GM04503 (cell line): ENCODE results near the gene CELF2.

Experiments
- DNase-seq: peaks from one replicate; pipeline ENCODE4 v3.0.0-alpha.2; 2012; ENCODE audit warnings: low read depth

CELF2 gene

DNA sequence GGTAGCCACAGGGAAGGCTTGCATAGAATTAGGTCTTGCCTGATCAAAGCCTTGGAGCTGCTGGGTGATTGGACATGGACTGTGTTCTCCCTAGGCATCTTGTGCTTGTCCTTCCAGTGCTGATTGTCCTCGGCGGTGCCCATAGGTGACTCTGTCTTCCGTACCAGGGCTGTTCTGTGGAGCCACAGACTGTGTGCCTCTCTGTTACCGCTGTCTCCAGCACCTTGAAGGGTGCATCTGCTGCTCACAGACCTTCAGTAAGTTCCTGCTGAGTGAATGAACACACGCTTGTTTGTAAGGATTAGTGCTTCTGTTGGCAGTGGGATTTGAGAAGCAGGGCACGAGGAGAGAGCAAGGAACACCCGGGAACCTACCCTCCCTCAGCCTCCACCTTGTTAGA is 116.7 kb downstream of the CELF2 start:
- no peak for DNase-seq

DNA sequence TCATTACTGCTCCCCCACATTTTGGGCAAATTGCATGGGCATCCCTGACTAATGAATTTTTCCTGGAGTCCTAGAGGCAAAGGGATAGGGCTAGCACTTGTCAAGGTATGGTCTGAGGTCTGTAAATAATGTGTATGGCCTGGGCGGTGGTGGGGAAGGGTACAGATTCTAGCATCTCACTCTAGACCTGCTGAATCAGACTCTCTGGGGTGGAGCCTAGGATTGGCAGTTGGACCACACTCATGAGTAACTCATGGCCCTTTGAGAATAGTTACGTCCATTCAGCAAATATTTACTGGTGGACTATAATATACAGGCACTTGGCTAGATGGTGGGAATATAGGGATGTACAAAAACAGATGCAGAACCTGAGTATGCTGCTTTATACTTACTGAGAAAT is 118.0 kb downstream of the CELF2 start:
- no peak for DNase-seq

DNA sequence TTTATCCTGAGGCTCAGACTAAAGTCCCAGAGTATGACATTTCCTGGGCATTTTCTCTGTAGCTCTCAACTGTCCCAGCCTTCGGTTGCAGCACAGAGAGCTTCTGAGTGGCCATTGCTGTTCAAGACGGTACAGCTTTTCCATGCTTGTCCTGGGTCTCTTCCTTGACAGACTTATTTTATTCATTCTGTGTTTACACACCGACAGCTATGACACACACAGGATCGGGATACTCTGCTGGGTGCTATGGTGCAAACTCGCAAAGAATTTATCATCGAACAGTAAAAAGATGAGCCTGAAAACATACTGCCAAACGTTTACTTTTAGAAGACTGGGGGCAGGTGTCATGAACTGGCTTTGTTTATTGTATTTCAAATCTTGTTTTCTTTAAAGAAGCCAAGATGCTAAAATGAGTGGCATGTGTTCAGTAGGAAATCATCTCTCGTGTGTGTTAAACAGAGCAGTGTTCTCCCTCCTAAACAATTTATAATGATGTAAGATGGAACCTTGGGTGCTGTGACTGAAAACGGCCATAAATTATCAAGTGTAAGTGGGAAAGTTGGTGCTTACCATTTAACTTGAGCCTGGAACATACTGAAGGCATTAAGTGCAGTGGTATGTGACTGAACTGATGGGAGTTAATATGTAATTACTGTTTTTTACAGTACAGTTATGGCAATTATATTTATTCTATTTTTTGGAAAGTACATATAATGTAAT is 120.8 kb downstream of the CELF2 start:
- no peak for DNase-seq

DNA sequence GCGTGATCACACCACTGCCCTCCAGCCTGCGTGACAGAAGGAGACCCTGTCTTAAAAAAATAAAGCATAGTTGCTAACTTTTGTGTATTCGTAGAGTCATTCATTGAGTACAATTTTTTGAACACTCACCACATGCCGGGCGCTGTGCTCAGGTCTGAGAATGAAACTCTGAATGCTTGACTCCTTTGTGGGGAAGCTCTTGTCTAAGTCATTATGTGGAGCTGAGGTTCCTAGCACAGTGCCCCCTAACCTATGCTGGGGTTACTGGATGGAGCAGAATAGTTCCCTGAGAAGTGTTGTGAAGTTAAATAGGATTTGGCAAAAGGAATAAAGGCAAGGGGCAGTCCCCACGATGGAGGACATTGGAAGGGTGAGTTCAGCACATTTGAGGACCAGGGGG is 123.3 kb downstream of the CELF2 start:
- no peak for DNase-seq

DNA sequence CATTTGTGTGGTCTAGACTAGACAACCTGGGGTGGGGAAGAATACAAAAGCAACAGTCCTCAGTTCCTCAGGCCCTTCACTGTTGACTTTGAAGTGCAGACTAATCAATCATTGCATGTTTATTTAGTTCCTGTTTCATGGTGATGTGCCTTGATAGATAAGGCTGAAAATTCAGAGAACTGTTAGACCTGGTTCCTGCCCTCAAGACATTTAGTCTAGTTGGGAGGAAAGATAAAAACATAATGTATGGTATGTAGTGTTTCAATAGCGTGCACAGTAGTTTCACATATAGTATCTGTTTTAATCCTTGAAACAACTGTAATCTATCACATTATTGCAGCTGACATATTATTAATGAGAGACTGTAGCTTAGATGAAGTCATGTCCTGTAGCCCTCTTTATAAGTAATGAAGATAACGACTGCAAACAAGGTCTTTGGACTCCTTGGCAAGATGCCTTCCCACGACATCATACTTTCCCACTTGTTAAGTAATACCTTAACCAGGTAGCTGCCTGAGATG is 124.0 kb downstream of the CELF2 start:
- DNase-seq = no peak

DNA sequence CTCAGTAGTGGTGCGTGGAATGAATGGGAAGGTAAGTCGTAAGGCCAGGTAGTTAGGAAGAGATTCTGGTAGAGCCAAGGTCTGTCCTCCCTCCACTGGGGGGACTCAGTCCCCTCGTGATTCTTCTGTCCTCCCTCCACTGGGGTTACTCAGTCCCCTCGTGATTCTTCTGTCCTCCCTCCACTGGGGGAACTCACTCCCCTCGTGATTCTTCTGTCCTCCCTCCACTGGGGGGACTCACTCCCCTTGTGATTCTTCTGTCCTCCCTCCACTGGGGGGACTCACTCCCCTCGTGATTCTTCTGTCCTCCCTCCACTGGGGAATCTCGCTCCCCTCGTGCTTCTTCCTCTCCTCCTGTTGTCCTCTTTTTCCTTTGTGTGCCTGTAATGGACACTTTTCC is 125.1 kb downstream of the CELF2 start:
- no peak for DNase-seq

DNA sequence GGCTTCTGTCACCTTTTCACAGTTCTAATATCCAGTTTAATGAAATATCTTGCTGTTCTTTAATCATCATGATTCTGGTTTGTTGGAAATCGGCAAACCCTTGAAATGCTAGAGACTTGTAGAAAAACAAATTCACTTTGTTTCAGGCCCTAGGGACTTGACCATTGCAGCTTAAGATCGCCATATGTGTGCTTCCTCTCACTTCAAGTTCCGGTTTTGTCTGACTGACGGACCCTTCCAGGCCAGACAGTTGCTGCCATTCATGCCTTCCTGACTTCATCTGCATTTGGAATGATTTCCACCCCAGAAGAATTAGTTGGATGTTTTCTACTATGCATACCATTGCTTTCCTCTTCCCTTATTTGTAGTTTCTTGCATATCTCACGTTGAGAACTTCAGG is 125.6 kb downstream of the CELF2 start:
- DNase-seq = no peak

DNA sequence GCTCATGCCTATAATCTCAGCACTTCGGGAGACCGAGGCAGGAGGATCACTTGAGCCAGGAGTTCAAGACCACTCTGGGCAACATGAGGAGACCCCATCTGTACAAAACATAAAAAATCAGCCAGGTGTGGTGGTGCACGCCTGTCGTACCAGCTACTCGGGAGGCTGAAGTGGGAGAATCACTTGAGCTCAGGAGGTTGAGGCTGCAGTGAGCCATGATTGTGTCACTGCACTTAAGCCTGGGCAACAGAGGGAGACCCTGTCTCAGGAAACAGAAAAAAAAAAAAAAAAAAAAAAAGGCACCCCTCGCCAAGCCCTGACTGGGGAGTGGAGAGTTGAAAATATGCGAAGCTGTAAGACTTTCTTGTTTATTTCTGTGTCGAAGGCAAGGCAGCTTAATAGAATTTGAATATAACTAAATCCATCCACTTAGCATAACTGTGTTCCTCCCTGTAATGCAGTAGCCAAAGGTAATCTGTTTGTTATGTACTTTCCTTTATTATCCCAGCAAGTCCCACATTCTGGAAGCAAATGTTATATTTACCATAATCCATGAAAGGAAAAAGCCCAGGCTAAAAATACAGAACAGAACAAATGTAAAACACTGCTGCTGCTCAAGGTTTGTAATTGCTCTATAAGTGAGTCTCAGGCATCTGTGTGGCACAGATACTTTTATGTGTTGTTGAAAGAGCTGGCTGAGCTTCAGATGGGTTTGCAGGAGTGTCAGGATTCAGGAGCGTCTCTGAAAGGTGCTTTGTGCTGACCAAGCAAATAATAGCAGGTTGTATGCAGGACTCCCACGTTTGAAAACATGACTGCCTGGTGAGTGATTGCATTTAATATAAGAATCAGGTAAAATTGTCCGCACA is 127.2 kb downstream of the CELF2 start:
- no peak for DNase-seq

DNA sequence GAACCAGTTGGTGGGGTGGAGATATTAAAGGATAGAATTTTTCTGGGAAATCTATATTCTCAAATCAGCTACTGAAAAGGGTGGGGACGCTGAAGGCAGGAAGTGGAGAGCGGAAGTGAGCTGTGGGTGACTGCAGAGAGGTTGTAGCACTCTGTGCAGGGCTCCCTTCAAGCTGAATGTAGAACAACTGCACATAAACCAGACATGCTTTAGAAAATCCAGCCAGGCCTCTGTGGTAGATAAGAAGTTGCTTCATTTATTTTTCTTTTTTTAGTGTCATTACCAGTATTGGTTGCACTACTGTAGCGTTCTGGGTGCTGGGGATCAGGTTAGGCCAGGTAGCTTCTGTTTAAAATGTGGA is 127.8 kb downstream of the CELF2 start:
- no peak for DNase-seq

DNA sequence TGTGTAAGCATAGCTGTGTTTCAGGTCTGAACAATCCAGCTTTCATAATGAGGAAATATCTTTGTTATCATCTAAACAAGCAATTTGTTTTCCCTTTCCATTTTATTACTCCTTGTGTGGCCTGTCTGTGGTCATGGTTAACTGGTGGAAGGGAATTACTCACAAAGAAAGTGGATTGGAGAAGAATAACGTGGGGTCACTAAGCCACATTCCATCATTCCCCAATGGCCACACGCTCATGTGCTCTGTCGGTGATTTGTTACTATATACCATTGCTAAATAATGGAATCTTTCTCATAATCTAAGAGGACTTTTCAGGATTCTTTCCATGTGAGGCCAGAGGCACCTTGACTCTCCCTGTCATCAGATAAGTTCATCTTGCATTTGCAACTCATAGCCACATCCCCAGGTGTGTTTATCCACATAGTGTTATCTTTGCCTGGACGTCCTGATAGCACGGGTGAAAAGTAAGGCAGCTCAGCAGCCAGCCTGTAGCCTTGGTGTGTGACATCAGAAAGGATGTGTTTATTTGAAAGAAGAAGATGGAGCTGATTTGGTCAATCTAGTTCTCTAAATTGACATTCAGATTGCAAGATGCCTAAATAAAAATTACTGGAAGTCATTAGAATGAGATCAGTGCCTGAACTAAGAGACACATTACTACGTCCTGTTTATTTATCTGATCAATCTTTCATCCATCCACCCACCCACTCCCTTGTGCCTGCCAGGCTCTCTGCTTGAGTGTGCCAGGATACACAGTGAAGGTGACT is 128.9 kb downstream of the CELF2 start:
- DNase-seq = no peak

DNA sequence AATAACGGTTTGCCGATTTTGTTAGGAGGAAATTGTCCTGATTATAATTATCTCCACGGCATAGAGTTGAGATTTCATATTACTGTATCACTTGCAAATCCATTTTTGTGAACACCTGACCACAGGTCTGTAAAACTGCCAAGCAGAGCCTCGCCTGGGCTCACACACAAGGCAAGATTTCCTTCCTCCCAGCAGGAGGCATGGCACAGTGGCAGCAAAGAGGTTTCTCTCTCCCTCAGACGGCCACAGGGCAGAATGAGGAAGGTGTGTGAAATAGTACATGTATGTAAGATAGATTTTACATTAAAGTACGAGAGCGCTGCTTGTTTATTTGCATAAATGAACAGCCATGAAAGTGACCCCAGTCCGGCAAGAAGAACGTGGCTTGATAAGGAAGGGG is 130.1 kb downstream of the CELF2 start:
- DNase-seq = no peak

DNA sequence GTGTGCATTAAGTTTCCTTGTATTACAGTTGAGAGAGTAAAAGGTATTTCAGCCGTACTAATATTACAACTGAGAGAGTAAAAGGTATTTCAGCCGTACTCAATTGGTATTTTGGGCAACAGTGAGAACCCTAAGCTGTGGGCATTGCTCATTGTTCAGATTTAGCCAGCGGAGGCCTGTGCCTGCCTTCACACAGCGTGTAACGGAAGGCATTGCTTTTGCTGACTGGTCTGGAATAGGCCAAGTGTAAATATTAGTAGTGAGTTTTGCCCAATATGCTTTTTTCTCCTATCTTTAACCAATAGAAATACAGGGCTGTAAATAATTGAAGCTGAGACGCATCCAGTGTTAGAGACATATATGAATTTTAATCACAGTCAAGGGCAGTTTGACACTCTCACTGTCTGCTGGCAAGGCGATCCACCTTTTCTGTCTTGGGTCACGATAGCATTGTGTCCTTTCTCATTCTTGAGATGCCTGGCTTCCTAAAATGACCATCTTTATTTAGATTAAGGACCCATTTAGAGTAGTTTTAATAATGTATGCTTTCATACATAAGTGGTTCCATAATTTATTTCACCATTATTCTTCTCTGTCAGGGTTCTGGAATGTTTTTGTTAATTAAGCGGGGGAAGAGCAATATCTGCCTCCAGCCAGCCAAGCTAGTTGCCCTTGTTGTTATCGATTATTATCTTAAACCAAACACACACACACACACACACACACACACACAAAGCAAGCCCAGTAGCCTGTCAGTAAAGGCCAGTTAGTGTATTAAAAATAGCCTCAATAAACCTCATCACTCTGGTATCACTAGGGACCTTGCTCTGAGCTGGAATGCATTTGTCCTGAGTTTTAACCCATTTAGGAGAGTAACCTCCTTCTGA is 130.7 kb downstream of the CELF2 start:
- DNase-seq = no peak

DNA sequence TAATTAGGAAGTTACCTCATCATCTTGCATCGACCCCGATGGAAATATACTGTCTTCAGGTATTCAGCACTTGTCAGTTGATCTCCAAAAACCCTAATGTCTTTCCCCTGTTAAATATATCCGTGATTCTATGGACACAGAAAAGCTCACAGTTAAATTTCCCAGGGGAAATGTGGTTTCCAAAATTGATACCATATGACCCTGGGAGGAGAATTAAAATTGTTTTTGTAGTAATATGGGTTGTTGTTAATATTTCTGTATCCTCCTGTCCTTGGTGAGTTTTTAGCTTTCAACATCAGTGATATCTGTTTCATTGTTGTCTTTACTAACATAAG is 132.1 kb downstream of the CELF2 start:
- DNase-seq = no peak

DNA sequence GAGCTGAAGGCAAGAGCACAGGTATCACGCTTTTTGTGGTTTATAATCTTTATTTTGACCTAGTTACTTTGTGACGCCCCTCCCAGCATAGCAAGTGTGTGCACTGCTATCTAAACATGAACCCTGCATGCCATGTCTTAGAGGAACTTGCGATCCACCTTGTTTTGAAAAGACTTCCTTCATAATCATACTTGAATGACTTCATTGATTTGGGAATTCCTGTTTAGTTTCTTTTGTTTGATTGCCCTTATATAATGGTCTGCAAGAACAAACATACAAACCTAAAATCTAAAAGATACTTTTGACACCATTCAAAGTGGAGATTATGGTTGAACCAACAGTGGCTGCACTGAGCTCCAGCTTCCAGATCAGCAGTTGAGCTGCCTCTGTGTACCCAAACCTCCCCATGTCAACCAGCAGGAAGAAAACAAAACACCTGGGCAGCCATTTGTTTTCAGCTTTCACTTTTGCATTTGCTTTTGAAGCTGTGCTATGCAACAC is 132.6 kb downstream of the CELF2 start:
- no peak for DNase-seq

DNA sequence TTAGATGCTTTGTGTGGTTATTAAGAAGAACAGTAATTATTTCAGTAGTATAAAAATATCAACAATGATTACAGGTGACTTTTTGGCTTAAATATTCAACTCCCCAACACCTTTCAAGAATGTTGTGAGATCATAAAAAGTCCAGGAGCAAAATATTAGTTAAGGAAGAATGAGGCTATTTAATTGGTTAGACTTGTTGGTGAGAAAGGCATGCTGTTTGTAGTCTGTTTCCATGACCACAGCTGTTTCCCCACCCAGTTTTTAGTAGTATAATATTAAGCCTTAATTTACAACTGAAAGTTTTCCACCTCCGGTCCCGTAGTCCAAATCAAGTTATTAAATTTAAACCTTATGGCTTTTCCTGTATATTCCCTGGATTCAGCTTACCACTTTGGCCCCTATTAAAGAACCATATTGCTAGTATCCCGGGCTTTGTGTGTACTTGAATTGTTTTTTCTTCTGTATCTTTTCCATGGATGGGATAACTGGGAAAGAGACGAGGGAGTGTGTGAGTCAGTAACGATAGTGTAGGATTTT is 133.3 kb downstream of the CELF2 start:
- no peak for DNase-seq

DNA sequence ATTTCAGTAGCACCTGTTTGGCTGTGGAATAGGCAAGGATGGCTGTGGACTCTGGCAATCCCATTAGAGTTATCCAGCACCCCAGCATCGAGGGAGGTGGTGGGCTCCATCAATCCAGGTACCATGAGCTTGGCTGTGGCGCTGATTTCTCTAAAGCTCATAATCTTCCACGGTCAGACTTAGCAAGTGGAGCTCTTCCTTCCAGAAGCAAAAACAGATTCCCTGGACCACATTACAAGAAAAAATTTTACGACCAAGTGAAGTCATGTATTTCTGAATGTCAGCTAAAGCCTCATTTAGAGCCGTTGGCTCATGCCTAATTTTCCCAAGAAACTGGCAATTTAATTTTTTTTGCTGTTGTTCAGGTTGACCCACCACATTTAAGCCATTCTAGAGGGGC is 135.1 kb downstream of the CELF2 start:
- DNase-seq = no peak

DNA sequence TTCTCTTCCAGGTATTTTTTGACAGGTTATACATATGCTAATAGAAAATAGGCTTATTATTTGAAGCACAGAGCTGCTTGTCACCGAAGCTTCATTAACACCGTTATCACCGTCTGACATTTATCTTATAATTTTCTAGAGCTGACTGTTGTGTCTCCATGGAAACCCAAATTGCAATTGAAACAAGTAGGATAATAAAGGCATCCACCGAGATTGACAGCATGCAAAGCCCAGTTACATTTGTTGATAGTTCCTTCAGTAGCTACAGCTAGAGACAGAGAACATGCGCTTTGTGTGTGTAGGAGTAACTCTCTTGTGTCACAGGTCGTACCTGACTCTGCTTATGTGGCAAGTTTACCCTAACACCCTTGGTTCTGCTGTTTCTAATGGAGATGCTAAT is 135.6 kb downstream of the CELF2 start:
- DNase-seq = no peak

DNA sequence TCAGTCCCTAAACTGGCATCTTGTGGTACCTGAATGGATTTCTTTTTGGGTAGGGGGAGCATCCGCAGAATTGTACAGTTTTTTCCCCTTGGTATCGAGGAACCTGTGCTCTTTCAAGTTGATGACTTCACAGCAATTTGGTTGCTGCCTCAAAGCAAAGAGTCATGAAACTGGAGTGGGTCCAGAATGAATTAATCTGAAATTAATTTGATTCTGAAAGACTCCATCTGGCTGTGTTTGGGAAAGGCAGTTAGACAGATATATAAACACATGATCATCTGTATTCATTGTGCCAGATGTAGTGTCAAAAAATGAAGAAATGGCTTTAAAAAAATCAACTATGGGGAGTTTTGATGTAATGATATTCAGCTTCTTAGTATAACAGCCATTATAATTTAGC is 136.1 kb downstream of the CELF2 start:
- no peak for DNase-seq

DNA sequence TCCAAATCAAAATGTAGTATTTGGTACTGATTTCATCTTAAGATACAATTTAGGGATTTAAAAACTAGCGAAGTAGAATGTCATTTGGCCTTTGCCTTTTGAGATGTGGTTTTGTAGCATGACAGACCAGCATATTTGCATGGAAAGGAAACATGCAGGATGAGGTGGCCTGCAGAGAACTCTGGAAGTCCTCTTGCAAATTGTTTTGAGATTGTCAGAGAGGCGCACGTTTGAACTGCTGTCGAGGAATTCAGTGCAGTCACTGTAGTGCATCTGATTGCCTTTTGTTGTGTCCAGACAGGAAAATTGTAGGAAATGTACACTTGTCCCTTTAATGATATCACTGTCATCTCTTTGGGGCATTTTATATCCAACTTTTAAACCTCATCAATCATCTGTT is 136.7 kb downstream of the CELF2 start:
- DNase-seq = no peak

DNA sequence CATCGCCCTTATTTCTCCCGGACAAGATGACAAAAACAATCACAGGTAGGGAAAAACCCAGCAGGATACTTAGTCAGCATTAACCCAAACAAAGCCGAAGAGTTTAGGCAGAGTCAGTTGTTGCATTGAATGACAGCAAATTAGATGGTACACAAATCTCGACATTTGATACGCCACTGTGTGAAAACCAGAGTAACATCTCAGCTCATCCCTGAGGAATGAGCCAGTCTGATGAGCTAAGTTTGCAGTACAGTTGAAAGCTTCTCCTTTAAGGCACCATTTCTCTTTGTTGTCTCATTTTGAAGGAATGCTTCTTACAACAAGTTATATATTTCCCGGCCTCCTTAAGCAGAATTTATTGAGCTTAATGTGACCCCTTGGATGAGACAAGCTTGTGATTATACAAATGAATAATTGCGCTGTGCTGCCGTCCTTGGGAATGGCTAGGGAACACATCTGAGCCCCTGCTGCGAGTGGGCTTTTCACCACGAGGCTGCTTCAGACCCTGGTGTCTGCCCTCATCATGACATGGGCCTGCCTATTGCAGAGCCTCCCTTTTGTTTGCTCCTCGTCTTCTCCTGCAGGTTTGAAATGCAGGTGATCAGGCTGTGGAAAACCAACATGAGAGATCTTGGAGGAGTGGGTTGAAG is 137.3 kb downstream of the CELF2 start:
- DNase-seq = no peak

DNA sequence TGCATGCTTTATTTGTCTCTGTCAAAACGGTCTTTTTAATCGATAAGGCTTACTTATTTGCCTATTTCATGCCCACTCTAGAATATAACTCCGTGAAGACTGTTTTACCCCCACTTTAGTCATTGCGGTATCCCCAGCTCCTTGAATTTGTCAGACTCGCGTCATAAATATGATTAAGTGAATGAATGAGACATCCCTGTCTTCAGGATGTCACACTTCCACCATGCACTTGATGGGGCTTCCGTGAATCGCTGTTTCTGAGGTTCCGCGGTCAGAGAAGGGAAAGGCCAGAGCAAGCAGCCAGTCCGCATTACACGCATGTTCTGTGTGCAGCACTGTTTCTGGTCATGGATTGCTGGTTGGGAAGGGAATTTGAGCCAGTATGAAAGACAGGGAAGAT is 138.8 kb downstream of the CELF2 start:
- no peak for DNase-seq
